HG02623 (cell line): ENCODE data around the gene TPPP3.

Experiments used
- ATAC-seq: cut with Tn5 transposase; IDR thresholded peaks from one replicate; pipeline ENCODE4 v1.9.1; 2021; ENCODE audit warnings: moderate library complexity; ENCODE audit not compliant: unreplicated experiment

The TPPP3 gene

DNA sequence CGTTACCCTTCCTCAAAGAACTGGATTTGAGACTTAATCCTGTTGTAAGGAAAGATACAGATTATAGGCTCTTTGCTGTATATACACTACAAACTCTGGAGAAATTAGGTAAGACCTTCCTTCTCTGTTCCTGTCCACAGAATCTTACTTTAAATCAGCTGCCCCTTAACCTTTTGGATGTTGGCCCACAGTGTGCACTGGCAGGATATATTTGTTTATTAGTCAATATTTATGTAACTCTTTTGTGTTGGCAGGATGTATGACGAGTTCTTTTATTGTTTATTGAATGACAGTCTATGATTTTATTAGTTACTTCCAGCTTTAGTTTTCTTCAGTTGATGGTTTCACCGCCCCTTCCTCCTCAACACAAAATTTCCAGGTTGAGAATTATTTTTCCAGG is 47.0 kb downstream of the TPPP3 start:
- ATAC-seq, result no peak

DNA sequence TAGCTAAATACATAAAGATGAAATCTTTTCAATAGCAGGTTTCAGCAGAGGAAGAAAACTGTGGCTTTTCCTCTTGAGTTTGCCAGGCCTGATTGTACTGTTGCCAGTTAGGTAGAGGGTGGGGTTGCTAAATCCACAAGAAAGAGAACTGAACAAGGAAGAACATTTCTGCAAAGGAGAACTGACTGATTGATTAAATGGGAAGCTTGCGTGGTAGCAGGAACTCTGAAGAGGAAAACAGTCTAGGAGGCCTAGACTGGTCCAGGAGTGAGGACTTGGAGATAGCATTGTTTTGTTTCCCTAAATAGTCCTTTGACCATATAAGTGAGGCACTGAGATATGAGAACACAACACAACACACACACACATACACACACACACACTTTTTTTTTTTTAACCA is 47.9 kb downstream of the TPPP3 start:
- ATAC-seq, result no peak

GRCh38 chr16:67342616-67343015 is 50.7 kb downstream of the TPPP3 start:
- ATAC-seq, result no peak

GRCh38 chr16:67341250-67341649 is 52.0 kb downstream of the TPPP3 start:
- no peak for ATAC-seq
